Right lobe of liver (tissue), 4 donors: Measurements from ENCODE around the gene SLC66A3.

Experiments
- CTCF ChIP-seq, 4 donors: fragments of 200-600 bp in 3 of 4; fragments of 450-650 bp in 1 of 4; IDR thresholded peaks; one replicate each; pipeline versions ENCODE4 v1.5.1 to v1.8.0; 2016 to 2022; ENCODE audit warnings: antibody characterized with exemption in 4 of 4, mild to moderate bottlenecking in 2 of 4
- POLR2A ChIP-seq: fragments of 450-650 bp; IDR thresholded peaks from one replicate; pipeline ENCODE4 v1.6.1; 2017; ENCODE audit warnings: antibody characterized with exemption, mild to moderate bottlenecking
- donor health status: DM: no; HTN: no; CAD: no.
- donor health status: DM: no; HTN: no; CAD: no.
- donor health status: DM: no; HTN: yes; CAD: no.

DNA sequence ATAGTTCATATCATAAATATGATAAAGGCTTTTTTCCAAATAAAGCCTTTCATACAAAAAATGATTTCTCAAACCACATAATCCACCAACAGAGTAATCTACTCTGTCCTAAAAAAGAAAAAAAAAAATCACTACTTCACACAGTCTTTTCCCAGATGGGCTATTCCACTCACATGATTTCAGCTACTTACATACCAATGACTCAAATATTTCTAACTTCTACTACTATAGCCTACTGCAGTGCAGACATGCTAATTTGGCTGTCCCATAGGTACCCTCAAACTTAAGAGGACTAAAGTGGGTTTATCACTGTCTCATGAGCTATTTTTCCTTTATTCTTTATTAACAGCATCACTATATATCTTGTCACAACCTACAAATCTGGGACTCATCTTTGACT is 57.4 kb downstream of the SLC66A3 start:
- TF ChIP-seq CTCF (IDR thresholded peaks at IDR 0.05): no peak
- no peak for TF ChIP-seq POLR2A
